Trophoblast cell (in vitro differentiated cells and primary cell): ENCODE results near the gene CDCA8.

Experiments
- DNase-seq, 2 donors: peaks; one replicate each; pipeline ENCODE4 v3.0.0-alpha.2; 2016
- H2AFZ ChIP-seq: 2 replicates; pipeline ENCODE4 v1.6.1; 2013; ENCODE audit warnings: low read length, moderate library complexity, mild to moderate bottlenecking; ENCODE audit not compliant: insufficient read depth, poor library complexity
- H2AK5ac ChIP-seq: 2 replicates; pipeline ENCODE4 v1.6.1; 2013; ENCODE audit warnings: mild to moderate bottlenecking, low read length
- H2BK120ac ChIP-seq: 2 replicates; pipeline ENCODE4 v1.6.1; 2013; ENCODE audit warnings: low read length, mild to moderate bottlenecking, moderate library complexity; ENCODE audit not compliant: insufficient read depth, poor library complexity
- H2BK12ac ChIP-seq: 2 replicates; pipeline ENCODE4 v1.6.1; 2013; ENCODE audit warnings: mild to moderate bottlenecking, low read length, moderate library complexity
- H2BK5ac ChIP-seq: 2 replicates; pipeline ENCODE4 v1.6.1; 2013; ENCODE audit warnings: low read length, low read depth, moderate library complexity, mild to moderate bottlenecking; ENCODE audit not compliant: poor library complexity
- H3K14ac ChIP-seq: 2 replicates; pipeline ENCODE4 v1.6.1; 2013; ENCODE audit warnings: mild to moderate bottlenecking, low read length
- H3K18ac ChIP-seq: 2 replicates; pipeline ENCODE4 v1.6.1; 2013; ENCODE audit warnings: mild to moderate bottlenecking, low read length
- H3K23ac ChIP-seq: 2 replicates; pipeline ENCODE4 v1.6.1; 2013; ENCODE audit warnings: low read length
- H3K27ac ChIP-seq: 2 replicates; pipeline ENCODE4 v1.5.1; 2013; ENCODE audit warnings: low read depth, mild to moderate bottlenecking, inconsistent platforms, low read length, moderate library complexity
- H3K27me3 ChIP-seq: 2 replicates; pipeline ENCODE4 v1.6.1; 2013; ENCODE audit warnings: inconsistent platforms, mild to moderate bottlenecking, low read length, moderate library complexity; ENCODE audit not compliant: insufficient read depth
- H3K36me3 ChIP-seq, 2 experiments: 1 replicate in 1 of 2; 2 replicates in 1 of 2; pipeline ENCODE4 v1.6.1; 2013; ENCODE audit warnings: low read length in 2 of 2, mild to moderate bottlenecking in 2 of 2, moderate library complexity in 1 of 2; ENCODE audit not compliant: insufficient read depth in 2 of 2, control insufficient read depth in 1 of 2
- H3K4ac ChIP-seq: 2 replicates; pipeline ENCODE4 v1.6.1; 2013; ENCODE audit warnings: low read depth, mild to moderate bottlenecking, low read length, moderate library complexity
- H3K4me1 ChIP-seq, 2 experiments: 1 replicate in 1 of 2; 2 replicates in 1 of 2; pipeline ENCODE4 v1.6.1; 2013; ENCODE audit warnings: low read length in 2 of 2, mild to moderate bottlenecking in 2 of 2, moderate library complexity in 1 of 2; ENCODE audit not compliant: insufficient read depth in 2 of 2, control insufficient read depth in 1 of 2
- H3K4me2 ChIP-seq: 2 replicates; pipeline ENCODE4 v1.6.1; 2013; ENCODE audit warnings: inconsistent platforms, mild to moderate bottlenecking, low read length, moderate library complexity
- H3K4me3 ChIP-seq: 2 replicates; pipeline ENCODE4 v1.5.1; 2013; ENCODE audit warnings: mild to moderate bottlenecking, low read depth, low read length, inconsistent platforms
- H3K79me1 ChIP-seq: one replicate; pipeline ENCODE4 v1.6.1; 2013; ENCODE audit warnings: low read length
- H3K79me2 ChIP-seq: 2 replicates; pipeline ENCODE4 v1.6.1; 2013; ENCODE audit warnings: low read length, mild to moderate bottlenecking; ENCODE audit not compliant: control insufficient read depth, insufficient read depth, poor library complexity
- H3K9ac ChIP-seq: 2 replicates; pipeline ENCODE4 v1.6.1; 2013; ENCODE audit warnings: mild to moderate bottlenecking, low read length
- H3K9me3 ChIP-seq: 2 replicates; pipeline ENCODE4 v1.6.1; 2013; ENCODE audit warnings: low read depth, mild to moderate bottlenecking, control low read depth, inconsistent platforms, low read length; ENCODE audit not compliant: insufficient read depth
- H4K12ac ChIP-seq: 2 replicates; pipeline ENCODE4 v1.6.1; 2013; ENCODE audit warnings: low read depth, mild to moderate bottlenecking, low read length, moderate library complexity
- H4K8ac ChIP-seq: 2 replicates; pipeline ENCODE4 v1.6.1; 2013; ENCODE audit warnings: low read depth, mild to moderate bottlenecking, low read length, moderate library complexity
- H4K91ac ChIP-seq: one replicate; pipeline ENCODE4 v1.6.1; 2013; ENCODE audit warnings: low read depth, mild to moderate bottlenecking, low read length, moderate library complexity
- WGBS: extraction: QIAGEN DNeasy Blood & Tissue Kit; methylation state at CpG from one replicate; pipeline ENCODE4 v1.1.7; 2013; ENCODE audit warnings: missing lambda C conversion rate; ENCODE audit not compliant: insufficient read length, insufficient coverage; ENCODE audit errors: extremely low coverage; 5-methylcytosine and 5-hydroxymethylcytosine counted together

Gene CDCA8

GRCh38 chr1:37728416-37728815 lies 36.1 kb downstream of the CDCA8 start:
- no peak overlapping the region for H3K4me3 ChIP-seq
- no peaks in the 10 kb centered on the region for H3K36me3 ChIP-seq
- H4K8ac ChIP-seq: no peak overlapping the region
- no peak overlapping the region for H3K9ac ChIP-seq
- no peak overlapping the region for H2BK5ac ChIP-seq
- DNase-seq: no peak
- no peak overlapping the region for H4K12ac ChIP-seq
- H4K91ac ChIP-seq: no peak overlapping the region
- H2AFZ ChIP-seq: no peak overlapping the region
- H3K4ac ChIP-seq: no peak overlapping the region
- H2BK120ac ChIP-seq: no peak overlapping the region
- H2BK12ac ChIP-seq: no peak overlapping the region
- H3K79me1 ChIP-seq: no peaks in the 10 kb centered on the region
- no peak overlapping the region for H3K27ac ChIP-seq
- H3K18ac ChIP-seq: no peak overlapping the region
- H3K9me3 ChIP-seq: peaks cover 2% of the 10 kb centered on the region
- H3K4me1 ChIP-seq: no peaks in the 10 kb centered on the region
- no CpG with 5 or more reads among the region's 4 CpGs for WGBS
- no peak overlapping the region for H3K23ac ChIP-seq
- no peaks in the 10 kb centered on the region for H3K79me2 ChIP-seq
- no peak overlapping the region for H3K14ac ChIP-seq
- H3K4me2 ChIP-seq: no peak overlapping the region
- no peak overlapping the region for H2AK5ac ChIP-seq
- H3K27me3 ChIP-seq: no peaks in the 10 kb centered on the region

GRCh38 chr1:37730376-37730775 lies 38.1 kb downstream of the CDCA8 start:
- Histone ChIP-seq H4K91ac (no peak overlapping the region), H3K36me3 (no peaks in the 10 kb centered on the region), H2AFZ (no peak overlapping the region), H3K4me3 (no peak overlapping the region), H3K9ac (no peak overlapping the region), H3K4me2 (no peak overlapping the region), H3K4ac (no peak overlapping the region), H3K9me3 (peaks cover 6% of the 10 kb centered on the region), H3K79me1 (no peaks in the 10 kb centered on the region), H3K27ac (no peak overlapping the region), H2BK5ac (no peak overlapping the region), H3K23ac (no peak overlapping the region), H3K27me3 (peaks cover 4% of the 10 kb centered on the region), H3K4me1 (peaks cover 0 to 4% of the 10 kb centered on the region in 2 experiments), H2BK12ac (no peak overlapping the region), H2AK5ac (no peak overlapping the region), H3K79me2 (no peaks in the 10 kb centered on the region), H4K12ac (no peak overlapping the region), H2BK120ac (no peak overlapping the region), H4K8ac (no peak overlapping the region), H3K18ac (no peak overlapping the region), H3K14ac (no peak overlapping the region)
- no CpG with 5 or more reads among the region's 5 CpGs for WGBS
- DNase-seq: no peak

- Histone ChIP-seq H3K4me2 (no peak overlapping the region), H2BK12ac (no peak overlapping the region), H3K79me2 (no peaks in the 10 kb centered on the region), H3K23ac (no peak overlapping the region), H4K91ac (no peak overlapping the region), H3K4me3 (no peak overlapping the region), H3K14ac (no peak overlapping the region), H3K9me3 (peaks cover 3% of the 10 kb centered on the region), H3K27ac (no peak overlapping the region), H2BK5ac (no peak overlapping the region), H3K79me1 (no peaks in the 10 kb centered on the region), H4K12ac (no peak overlapping the region), H3K18ac (no peak overlapping the region), H3K36me3 (no peaks in the 10 kb centered on the region), H3K27me3 (peaks cover 4% of the 10 kb centered on the region), H3K4me1 (peaks cover 0 to 4% of the 10 kb centered on the region in 2 experiments), H2AFZ (no peak overlapping the region), H2BK120ac (no peak overlapping the region), H3K4ac (no peak overlapping the region), H2AK5ac (no peak overlapping the region), H4K8ac (no peak overlapping the region), H3K9ac (no peak overlapping the region)
- WGBS: no CpG with 5 or more reads among the region's 15 CpGs
- no peak for DNase-seq
These were observed 39.1 kb downstream of the CDCA8 start for GRCh38 chr1:37731312-37732019.

GRCh38 chr1:37732111-37732780 lies 39.9 kb downstream of the CDCA8 start:
- H2BK5ac ChIP-seq: no peak overlapping the region
- WGBS: no CpG with 5 or more reads among the region's 12 CpGs

More at GRCh38 chr1:37732111-37732780, 39.9 kb downstream of the CDCA8 start:
- H3K36me3 ChIP-seq: no peaks in the 10 kb centered on the region
- H3K27ac ChIP-seq: no peak overlapping the region
- no peak overlapping the region for H3K14ac ChIP-seq
- no peak overlapping the region for H3K4ac ChIP-seq
- H3K9ac ChIP-seq: no peak overlapping the region
- no peak for DNase-seq
- H4K8ac ChIP-seq: no peak overlapping the region
- H4K12ac ChIP-seq: no peak overlapping the region
- no peak overlapping the region for H4K91ac ChIP-seq
- no peak overlapping the region for H2AK5ac ChIP-seq
- H2BK120ac ChIP-seq: no peak overlapping the region
- H3K9me3 ChIP-seq: peaks cover 3% of the 10 kb centered on the region
- H3K27me3 ChIP-seq: peaks cover 4% of the 10 kb centered on the region
- no peak overlapping the region for H2AFZ ChIP-seq
- H3K4me3 ChIP-seq: no peak overlapping the region
- H3K79me2 ChIP-seq: no peaks in the 10 kb centered on the region
- peaks cover 0 to 4% of the 10 kb centered on the region in 2 experiments for H3K4me1 ChIP-seq
- no peak overlapping the region for H3K4me2 ChIP-seq
- H3K18ac ChIP-seq: no peak overlapping the region
- no peak overlapping the region for H3K23ac ChIP-seq
- H3K79me1 ChIP-seq: no peaks in the 10 kb centered on the region
- H2BK12ac ChIP-seq: no peak overlapping the region
